ENCODE data around the gene SLC7A1.

The SLC7A1 gene

DNA sequence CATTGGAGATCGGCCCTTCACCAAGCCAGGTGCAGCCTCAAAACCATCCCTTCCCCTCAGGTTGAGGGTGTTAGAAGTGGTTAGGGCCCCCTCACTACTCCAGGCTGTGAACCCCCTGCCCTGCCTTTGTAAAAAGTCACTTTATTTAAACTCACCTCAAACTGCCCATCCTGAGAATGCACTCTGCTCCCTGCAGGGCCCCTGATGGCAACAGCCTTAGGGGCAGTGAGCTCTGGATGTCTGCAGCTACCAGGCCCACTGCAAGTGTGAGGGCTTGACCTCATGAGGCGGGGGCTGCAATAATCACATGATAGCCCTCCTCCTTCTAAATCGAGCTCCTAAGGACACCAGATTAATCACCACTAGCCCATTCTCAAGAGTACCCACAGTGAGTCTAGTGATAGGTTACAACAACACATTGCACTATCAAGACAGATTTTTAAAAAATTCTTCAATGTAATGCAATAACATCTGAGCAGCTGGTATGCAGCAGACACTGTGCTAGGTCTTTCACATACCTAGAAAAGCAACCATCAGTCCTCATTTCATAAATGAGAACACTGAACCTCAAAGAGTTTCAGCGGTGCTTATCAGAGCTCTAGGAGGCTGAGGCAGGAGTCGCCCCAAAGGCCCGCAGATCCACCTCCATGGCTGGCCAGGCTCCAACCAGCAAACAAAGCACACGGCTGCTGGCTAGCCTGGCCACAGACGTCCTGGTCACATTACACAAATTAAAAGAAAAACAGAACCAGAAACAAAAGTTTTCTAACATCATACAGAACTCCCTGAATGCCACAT, 26.0 kb downstream of the SLC7A1 start:
- no peak overlapping the region for H3K4me3 Mint-ChIP-seq
- H3K27ac Mint-ChIP-seq: no peak overlapping the region
- peaks cover 3% of the 10 kb centered on the region for H3K36me3 Mint-ChIP-seq (ENCODE audit: low read depth)
- TF ChIP-seq, protein P1, sequence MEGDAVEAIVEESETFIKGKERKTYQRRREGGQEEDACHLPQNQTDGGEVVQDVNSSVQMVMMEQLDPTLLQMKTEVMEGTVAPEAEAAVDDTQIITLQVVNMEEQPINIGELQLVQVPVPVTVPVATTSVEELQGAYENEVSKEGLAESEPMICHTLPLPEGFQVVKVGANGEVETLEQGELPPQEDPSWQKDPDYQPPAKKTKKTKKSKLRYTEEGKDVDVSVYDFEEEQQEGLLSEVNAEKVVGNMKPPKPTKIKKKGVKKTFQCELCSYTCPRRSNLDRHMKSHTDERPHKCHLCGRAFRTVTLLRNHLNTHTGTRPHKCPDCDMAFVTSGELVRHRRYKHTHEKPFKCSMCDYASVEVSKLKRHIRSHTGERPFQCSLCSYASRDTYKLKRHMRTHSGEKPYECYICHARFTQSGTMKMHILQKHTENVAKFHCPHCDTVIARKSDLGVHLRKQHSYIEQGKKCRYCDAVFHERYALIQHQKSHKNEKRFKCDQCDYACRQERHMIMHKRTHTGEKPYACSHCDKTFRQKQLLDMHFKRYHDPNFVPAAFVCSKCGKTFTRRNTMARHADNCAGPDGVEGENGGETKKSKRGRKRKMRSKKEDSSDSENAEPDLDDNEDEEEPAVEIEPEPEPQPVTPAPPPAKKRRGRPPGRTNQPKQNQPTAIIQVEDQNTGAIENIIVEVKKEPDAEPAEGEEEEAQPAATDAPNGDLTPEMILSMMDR (IDR thresholded peaks at IDR 0.05; ENCODE audit: unreplicated experiment in 3 of 3): no peak
- no peaks in the 10 kb centered on the region for H3K9me3 Mint-ChIP-seq
- no peaks in the 10 kb centered on the region for H3K27me3 Mint-ChIP-seq (ENCODE audit: low read depth)
- H3K4me1 Mint-ChIP-seq: peaks cover 31% of the 10 kb centered on the region

GRCh38 chr13:29568731-29569130, 26.8 kb downstream of the SLC7A1 start:
- TF ChIP-seq, protein P1 (IDR thresholded peaks at IDR 0.05; ENCODE audit: unreplicated experiment in 3 of 3): no peak
- no peaks in the 10 kb centered on the region for H3K9me3 Mint-ChIP-seq
- no peak overlapping the region for H3K27ac Mint-ChIP-seq
- no peak overlapping the region for H3K4me3 Mint-ChIP-seq
- H3K4me1 Mint-ChIP-seq: peaks cover 31% of the 10 kb centered on the region
- H3K36me3 Mint-ChIP-seq (ENCODE audit: low read depth): peaks cover 3% of the 10 kb centered on the region
- no peaks in the 10 kb centered on the region for H3K27me3 Mint-ChIP-seq (ENCODE audit: low read depth)

DNA sequence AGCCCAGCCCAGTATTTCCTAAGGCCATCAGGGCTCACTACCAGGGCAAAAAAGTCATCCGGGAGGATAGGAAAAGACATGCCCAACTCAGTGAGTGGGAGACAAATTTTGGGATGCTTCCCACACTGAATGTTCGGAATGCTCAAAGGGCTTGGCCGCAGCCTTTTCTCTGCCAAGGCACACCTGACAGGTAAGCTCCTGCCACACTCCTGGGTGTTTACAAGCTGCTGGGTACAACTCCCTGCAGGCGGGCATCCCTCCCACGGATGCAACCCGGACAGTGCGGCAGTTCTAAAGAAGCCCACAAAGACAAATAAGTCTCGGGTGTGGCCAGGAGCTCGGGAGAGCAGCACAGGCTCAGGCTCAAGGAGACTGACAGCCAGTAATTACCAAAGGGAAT, 28.1 kb downstream of the SLC7A1 start:
- Mint-ChIP-seq H3K27ac (no peak overlapping the region), H3K27me3 (ENCODE audit: low read depth) (no peaks in the 10 kb centered on the region), H3K9me3 (no peaks in the 10 kb centered on the region), H3K4me1 (peaks cover 24% of the 10 kb centered on the region), H3K4me3 (no peak overlapping the region), H3K36me3 (ENCODE audit: low read depth) (peaks cover 3% of the 10 kb centered on the region)
- TF ChIP-seq, protein P1 (IDR thresholded peaks at IDR 0.05; ENCODE audit: unreplicated experiment in 3 of 3): no peak

DNA sequence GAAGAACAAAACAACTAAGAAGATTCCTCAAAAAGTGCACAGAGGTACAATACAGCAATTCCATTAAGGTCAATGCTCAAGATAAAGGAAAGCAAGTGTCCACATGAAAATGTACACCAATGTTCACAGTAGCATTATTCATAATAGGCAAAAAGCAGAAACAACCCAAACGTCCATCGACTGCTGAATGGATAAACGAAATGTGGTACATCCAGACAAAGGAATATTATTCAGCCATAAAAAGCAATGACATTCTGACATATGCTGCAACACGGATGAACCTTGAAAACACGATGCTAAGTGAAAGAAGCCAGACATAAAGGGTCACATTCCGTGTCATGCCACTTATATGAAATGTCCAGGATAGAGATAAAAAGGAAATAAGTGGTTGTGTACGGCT, 29.3 kb downstream of the SLC7A1 start:
- H3K4me3 Mint-ChIP-seq: no peak overlapping the region
- H3K4me1 Mint-ChIP-seq: peaks cover 24% of the 10 kb centered on the region
- peaks cover 3% of the 10 kb centered on the region for H3K36me3 Mint-ChIP-seq (ENCODE audit: low read depth)
- H3K9me3 Mint-ChIP-seq: no peaks in the 10 kb centered on the region
- TF ChIP-seq, protein P1 (IDR thresholded peaks at IDR 0.05; ENCODE audit: unreplicated experiment in 3 of 3): no peak
- H3K27me3 Mint-ChIP-seq (ENCODE audit: low read depth): no peaks in the 10 kb centered on the region
- H3K27ac Mint-ChIP-seq: no peak overlapping the region

DNA sequence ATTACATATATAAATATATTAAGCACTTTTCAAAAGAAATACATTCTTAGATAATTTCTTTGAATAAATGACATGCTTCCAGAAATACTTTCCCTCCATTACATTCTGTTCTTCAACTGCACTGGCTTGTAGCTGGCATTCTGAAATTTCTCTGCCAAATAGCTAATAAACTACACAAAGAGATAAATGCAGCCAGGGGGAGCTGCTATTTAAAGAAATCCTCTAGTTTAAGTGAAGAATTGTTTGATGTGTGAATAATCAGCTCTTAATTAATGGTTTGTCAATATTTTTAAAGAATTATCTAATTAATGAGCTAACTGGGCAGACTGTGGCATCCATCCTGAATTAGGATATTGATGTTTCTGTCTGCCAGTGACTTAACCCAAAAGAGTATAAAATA, 30.7 kb downstream of the SLC7A1 start:
- Mint-ChIP-seq H3K4me3 (no peak overlapping the region), H3K4me1 (peaks cover 19% of the 10 kb centered on the region), H3K9me3 (no peaks in the 10 kb centered on the region), H3K36me3 (ENCODE audit: low read depth) (peaks cover 3% of the 10 kb centered on the region), H3K27ac (no peak overlapping the region), H3K27me3 (ENCODE audit: low read depth) (no peaks in the 10 kb centered on the region)
- TF ChIP-seq, protein P1 (IDR thresholded peaks at IDR 0.05; ENCODE audit: unreplicated experiment in 3 of 3): no peak

DNA sequence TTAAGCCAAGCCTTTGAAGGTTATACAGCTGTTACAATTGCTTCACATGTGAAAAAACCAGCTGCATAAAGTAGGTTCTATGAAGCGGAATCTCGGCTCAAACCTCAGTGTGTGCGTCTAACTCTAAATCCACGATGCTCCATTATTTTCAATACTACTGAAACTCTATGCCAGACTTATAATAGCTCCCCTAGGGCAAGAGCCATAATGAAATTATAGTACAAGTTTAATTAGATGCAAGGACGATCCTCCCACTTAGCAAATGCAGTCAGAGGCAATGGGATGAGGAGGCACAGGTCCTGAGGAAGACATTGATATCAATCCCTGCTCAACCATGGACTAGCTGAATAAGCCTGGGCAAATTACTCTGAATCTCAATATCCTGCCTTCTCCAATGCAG, 31.1 kb downstream of the SLC7A1 start:
- no peak overlapping the region for H3K4me3 Mint-ChIP-seq

More for the DNA sequence above, 31.1 kb downstream of the SLC7A1 start:
- Mint-ChIP-seq H3K4me1 (peaks cover 14% of the 10 kb centered on the region), H3K36me3 (ENCODE audit: low read depth) (peaks cover 3% of the 10 kb centered on the region), H3K27me3 (ENCODE audit: low read depth) (no peaks in the 10 kb centered on the region), H3K9me3 (no peaks in the 10 kb centered on the region), H3K27ac (no peak overlapping the region)
- TF ChIP-seq, protein P1 (IDR thresholded peaks at IDR 0.05; ENCODE audit: unreplicated experiment in 3 of 3): no peak

All from nephron (organoid).